GM12878 (cell line): ENCODE data around the gene SOX18. TPM values are rescaled to one million over a fixed set of nuclear protein-coding genes. Genes with fewer than 3 reads are reported as not detected.
A peak's percentile ranks its signal among the peaks of the same experiment; 100 is the strongest.

Experiments
- ATAC-seq: fragments of 200-7000 bp; cut with Tn5 transposase; 3 replicates; pipeline ENCODE4 v1.9.1; 2020; ENCODE audit warnings: mild to moderate bottlenecking, moderate library complexity
- BruUV-seq: library from RNA; stranded (reverse); fragments of 400-500 nt; replicated peaks from 2 replicates; lab custom pipeline; 2021; lab: Mats Ljungman, UMichigan
- CTCF ChIA-PET: fragments of 300-600 bp; sonication (Branson Sonifier 250); formaldehyde crosslinking; extraction: SDS; loops from one replicate; lab custom pipeline; 2021; ENCODE audit warnings: inconsistent platforms; lab: Yijun Ruan, JAX
- POLR2A ChIA-PET: fragments of 350-600 bp; formaldehyde crosslinking; extraction: SDS; loops from one replicate; lab custom pipeline; 2021; ENCODE audit warnings: inconsistent platforms; lab: Charles Lee
- RAD21 ChIA-PET: fragments of 300-600 bp; sonication (Branson Sonifier 250); formaldehyde crosslinking; loops from one replicate; lab custom pipeline; 2023; ENCODE audit warnings: antibody characterized with exemption; ENCODE audit not compliant: unreplicated experiment; lab: Charles Lee
- SMC1A ChIA-PET: fragments of 300-600 bp; sonication (Branson Sonifier 250); formaldehyde crosslinking; loops from one replicate; lab custom pipeline; 2023; ENCODE audit not compliant: unreplicated experiment, uncharacterized antibody; lab: Charles Lee
- DNase-seq: peaks from one replicate; pipeline ENCODE4 v3.0.0-alpha.2; 2011; ENCODE audit warnings: low read depth, low spot score
- FAIRE-seq: peaks from 3 replicates; lab custom pipeline; 2011; peaks lifted over from hg19 to GRCh38; lab: Jason Lieb, UNC
- H2AFZ ChIP-seq: 2 replicates; pipeline ENCODE4 v1.6.0; 2011; ENCODE audit warnings: low read depth, low read length, control low read depth; ENCODE audit not compliant: control insufficient read depth
- H3K27ac ChIP-seq: 2 replicates; pipeline ENCODE4 v1.5.1; 2011; ENCODE audit warnings: control low read depth; ENCODE audit not compliant: control insufficient read depth, insufficient read depth
- H3K27me3 ChIP-seq, 2 experiments: replicated peaks in 1 of 2; 2 replicates each; pipeline versions ENCODE4 v1.6.0 to v1.6.1; 2011; ENCODE audit warnings: low read length in 1 of 2; ENCODE audit not compliant: control insufficient read depth in 2 of 2, insufficient read depth in 2 of 2
- H3K36me3 ChIP-seq, 2 experiments: 2 replicates each; pipeline ENCODE4 v1.5.1; 2011; ENCODE audit warnings: low read length in 1 of 2; ENCODE audit not compliant: control insufficient read depth in 2 of 2, insufficient read depth in 2 of 2
- H3K4me1 ChIP-seq: 2 replicates; pipeline ENCODE4 v1.6.1; 2011; ENCODE audit warnings: mild to moderate bottlenecking, low read length, moderate library complexity, mixed read lengths; ENCODE audit not compliant: control insufficient read depth, insufficient read depth
- H3K4me2 ChIP-seq: 2 replicates; pipeline ENCODE4 v1.6.0; 2011; ENCODE audit warnings: control low read depth; ENCODE audit not compliant: control insufficient read depth, insufficient read depth
- H3K4me3 ChIP-seq: fragments of 200-600 bp; sonication (generic); 2 replicates; pipeline ENCODE4 v1.5.1; 2016
- H3K79me2 ChIP-seq: 2 replicates; pipeline ENCODE4 v1.6.0; 2011; ENCODE audit warnings: low read length; ENCODE audit not compliant: control insufficient read depth, insufficient read depth
- H3K9ac ChIP-seq: 2 replicates; pipeline ENCODE4 v1.8.0; 2011; ENCODE audit warnings: low read length, control low read depth, mixed read lengths; ENCODE audit not compliant: control insufficient read depth, insufficient read depth
- H3K9me3 ChIP-seq: replicated peaks from 3 replicates; pipeline ENCODE4 v1.5.1; 2011; ENCODE audit warnings: mild to moderate bottlenecking, low read length; ENCODE audit not compliant: control insufficient read depth, insufficient read depth
- H4K20me1 ChIP-seq: 2 replicates; pipeline ENCODE4 v1.6.0; 2011; ENCODE audit not compliant: control insufficient read depth, insufficient read depth
- CHD4 ChIP-seq: fragments of 200-600 bp; sonication (generic); IDR thresholded peaks from 2 replicates; pipeline ENCODE4 v1.6.1; 2016; ENCODE audit warnings: mild to moderate bottlenecking
- E2F4 ChIP-seq: IDR thresholded peaks from 2 replicates; pipeline ENCODE4 v1.6.1; 2012; ENCODE audit warnings: low read depth, low read length, improper control_type of control experiment
- EP300 ChIP-seq, 2 experiments: fragments of 150-350 bp in 1 of 2; IDR thresholded peaks; 2 replicates each; pipeline ENCODE4 v1.6.1; 2011 to 2012; ENCODE audit warnings: low read depth in 2 of 2, low read length in 2 of 2, borderline replicate concordance in 1 of 2, improper control_type of control experiment in 1 of 2, inconsistent platforms in 1 of 2; ENCODE audit not compliant: control insufficient read depth in 1 of 2
- SMC3 ChIP-seq: IDR thresholded peaks from 2 replicates; pipeline ENCODE4 v1.6.1; 2011; ENCODE audit warnings: low read length, improper control_type of control experiment, borderline replicate concordance
- WGBS: methylation state at CpG from one replicate; pipeline ENCODE4 v1.1.6; 2016; ENCODE audit warnings: low lambda C conversion rate; ENCODE audit not compliant: insufficient replicate concordance, insufficient coverage; ENCODE audit errors: missing lambda C conversion rate; 5-methylcytosine and 5-hydroxymethylcytosine counted together
- in situ Hi-C: fragments of 300-500 bp; cut with MboI; formaldehyde crosslinking; loops from 9 replicates; pipeline ENCODE4 v1.14.3; 2018; ENCODE audit warnings: mixed read lengths
- intact Hi-C: fragments of 100-400 bp; cut with micrococcal nuclease; formaldehyde crosslinking; loops from one replicate; pipeline ENCODE4 v1.14.2; 2022; ENCODE audit not compliant: unreplicated experiment
- polyA plus RNA-seq, 11 experiments: library from polyadenylated mRNA; depleted of rRNA in 4 of 11; unstranded in 6 of 11; stranded (reverse) in 5 of 11; fragments of >200 nt; fragmentation: Nextera tagmentation in 4 of 11; fragmentation: Illumina TruSeq in 1 of 11; extraction: Ambion mirVana in 4 of 11; extraction: Trizol in 1 of 11; gene quantifications; 1 replicate in 1 of 11; 2 replicates in 10 of 11; pipeline versions ENCODE4 v1.2.1 to v1.2.3, GENCODE V29; 2011 to 2016; ENCODE audit warnings: inconsistent platforms in 2 of 11, missing spikeins in 2 of 11, low read depth in 1 of 11
- total RNA-seq, 4 experiments: library from RNA; depleted of rRNA in 3 of 4; stranded (reverse); fragments of >200 nt in 3 of 4; fragmentation: Illumina TruSeq in 1 of 4; extraction: Trizol in 1 of 4; gene quantifications; 2 replicates each; pipeline versions ENCODE4 v1.2.1 to v1.2.3, GENCODE V29; 2013 to 2021
- TF ChIP-seq, protein P1 (sequence below): fragments of 450-650 bp; formaldehyde crosslinking; IDR thresholded peaks from 2 replicates; pipeline ENCODE4 v1.4.0; 2020; ENCODE audit warnings: mild to moderate bottlenecking, moderate library complexity
- TF ChIP-seq, protein P2 (sequence below): fragments of 450-650 bp; IDR thresholded peaks from 2 replicates; pipeline ENCODE4 v1.6.1; 2017; ENCODE audit warnings: mild to moderate bottlenecking
- TF ChIP-seq, protein P3 (sequence below): fragments of 150-350 bp; IDR thresholded peaks from 2 replicates; pipeline ENCODE4 v1.6.1; 2016; ENCODE audit warnings: low read depth, low read length
- TF ChIP-seq, protein P4 (sequence below): fragments of 450-650 bp; IDR thresholded peaks from 2 replicates; pipeline ENCODE4 v1.6.1; 2017; ENCODE audit warnings: mild to moderate bottlenecking, low read depth, inconsistent platforms; ENCODE audit not compliant: poor library complexity, severe bottlenecking

The SOX18 gene
- total and polyA plus RNA-seq, 10 of the 15 experiments (the other 5 are each of a cell fraction or from before 2014, with no cell fraction given): 0.05 to 5.6 (median 0.28) TPM; not detected in 3

GRCh38 chr20:64091770-64092169, 42.3 kb upstream of the SOX18 start:
- ChIA-PET SMC1A (no interaction called here), CTCF (no interaction called here), POLR2A (interaction anchor here (0.5 kb wide), 1 partner anchor 32 kb away, joined by 3 read pairs; no protein-coding TSS in a partner anchor), RAD21 (no interaction called here)
- Histone ChIP-seq H3K4me3 (no peak overlapping the region), H3K4me1 (peaks cover 7% of the 10 kb centered on the region), H3K27ac (no peak overlapping the region), H3K36me3 (no peaks in the 10 kb centered on the region), H3K4me2 (no peak overlapping the region), H3K9ac (no peak overlapping the region), H4K20me1 (no peaks in the 10 kb centered on the region), H3K79me2 (no peaks in the 10 kb centered on the region), H2AFZ (no peak overlapping the region), H3K27me3 (no peaks in the 10 kb centered on the region), H3K9me3 (peaks cover 5% of the 10 kb centered on the region; the same call in 1 of the 3 replicates)
- peak; percentile 41 for ATAC-seq
- in situ Hi-C loops: no loop called here
- FAIRE-seq: no peak
- BruUV-seq: no TSS peak
- 35% methylated on average over 11 of the region's 16 CpGs for WGBS
- DNase-seq: no peak
- intact Hi-C loops: no loop called here
- TF ChIP-seq CHD4 (no peak), SMC3 (no peak), E2F4 (no peak), EP300 (IDR thresholded peaks at IDR 0.05; ENCODE audit: borderline replicate concordance in 1 of 2, control insufficient read depth in 1 of 2, low read depth in 2 of 2, low read length in 2 of 2) (no peak)
- TF ChIP-seq, protein P1, sequence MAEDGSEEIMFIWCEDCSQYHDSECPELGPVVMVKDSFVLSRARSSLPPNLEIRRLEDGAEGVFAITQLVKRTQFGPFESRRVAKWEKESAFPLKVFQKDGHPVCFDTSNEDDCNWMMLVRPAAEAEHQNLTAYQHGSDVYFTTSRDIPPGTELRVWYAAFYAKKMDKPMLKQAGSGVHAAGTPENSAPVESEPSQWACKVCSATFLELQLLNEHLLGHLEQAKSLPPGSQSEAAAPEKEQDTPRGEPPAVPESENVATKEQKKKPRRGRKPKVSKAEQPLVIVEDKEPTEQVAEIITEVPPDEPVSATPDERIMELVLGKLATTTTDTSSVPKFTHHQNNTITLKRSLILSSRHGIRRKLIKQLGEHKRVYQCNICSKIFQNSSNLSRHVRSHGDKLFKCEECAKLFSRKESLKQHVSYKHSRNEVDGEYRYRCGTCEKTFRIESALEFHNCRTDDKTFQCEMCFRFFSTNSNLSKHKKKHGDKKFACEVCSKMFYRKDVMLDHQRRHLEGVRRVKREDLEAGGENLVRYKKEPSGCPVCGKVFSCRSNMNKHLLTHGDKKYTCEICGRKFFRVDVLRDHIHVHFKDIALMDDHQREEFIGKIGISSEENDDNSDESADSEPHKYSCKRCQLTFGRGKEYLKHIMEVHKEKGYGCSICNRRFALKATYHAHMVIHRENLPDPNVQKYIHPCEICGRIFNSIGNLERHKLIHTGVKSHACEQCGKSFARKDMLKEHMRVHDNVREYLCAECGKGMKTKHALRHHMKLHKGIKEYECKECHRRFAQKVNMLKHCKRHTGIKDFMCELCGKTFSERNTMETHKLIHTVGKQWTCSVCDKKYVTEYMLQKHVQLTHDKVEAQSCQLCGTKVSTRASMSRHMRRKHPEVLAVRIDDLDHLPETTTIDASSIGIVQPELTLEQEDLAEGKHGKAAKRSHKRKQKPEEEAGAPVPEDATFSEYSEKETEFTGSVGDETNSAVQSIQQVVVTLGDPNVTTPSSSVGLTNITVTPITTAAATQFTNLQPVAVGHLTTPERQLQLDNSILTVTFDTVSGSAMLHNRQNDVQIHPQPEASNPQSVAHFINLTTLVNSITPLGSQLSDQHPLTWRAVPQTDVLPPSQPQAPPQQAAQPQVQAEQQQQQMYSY (CRISPR knock-in tag): no peak
- TF ChIP-seq, protein P2, sequence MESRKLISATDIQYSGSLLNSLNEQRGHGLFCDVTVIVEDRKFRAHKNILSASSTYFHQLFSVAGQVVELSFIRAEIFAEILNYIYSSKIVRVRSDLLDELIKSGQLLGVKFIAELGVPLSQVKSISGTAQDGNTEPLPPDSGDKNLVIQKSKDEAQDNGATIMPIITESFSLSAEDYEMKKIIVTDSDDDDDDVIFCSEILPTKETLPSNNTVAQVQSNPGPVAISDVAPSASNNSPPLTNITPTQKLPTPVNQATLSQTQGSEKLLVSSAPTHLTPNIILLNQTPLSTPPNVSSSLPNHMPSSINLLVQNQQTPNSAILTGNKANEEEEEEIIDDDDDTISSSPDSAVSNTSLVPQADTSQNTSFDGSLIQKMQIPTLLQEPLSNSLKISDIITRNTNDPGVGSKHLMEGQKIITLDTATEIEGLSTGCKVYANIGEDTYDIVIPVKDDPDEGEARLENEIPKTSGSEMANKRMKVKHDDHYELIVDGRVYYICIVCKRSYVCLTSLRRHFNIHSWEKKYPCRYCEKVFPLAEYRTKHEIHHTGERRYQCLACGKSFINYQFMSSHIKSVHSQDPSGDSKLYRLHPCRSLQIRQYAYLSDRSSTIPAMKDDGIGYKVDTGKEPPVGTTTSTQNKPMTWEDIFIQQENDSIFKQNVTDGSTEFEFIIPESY: no peak
- TF ChIP-seq, protein P3, sequence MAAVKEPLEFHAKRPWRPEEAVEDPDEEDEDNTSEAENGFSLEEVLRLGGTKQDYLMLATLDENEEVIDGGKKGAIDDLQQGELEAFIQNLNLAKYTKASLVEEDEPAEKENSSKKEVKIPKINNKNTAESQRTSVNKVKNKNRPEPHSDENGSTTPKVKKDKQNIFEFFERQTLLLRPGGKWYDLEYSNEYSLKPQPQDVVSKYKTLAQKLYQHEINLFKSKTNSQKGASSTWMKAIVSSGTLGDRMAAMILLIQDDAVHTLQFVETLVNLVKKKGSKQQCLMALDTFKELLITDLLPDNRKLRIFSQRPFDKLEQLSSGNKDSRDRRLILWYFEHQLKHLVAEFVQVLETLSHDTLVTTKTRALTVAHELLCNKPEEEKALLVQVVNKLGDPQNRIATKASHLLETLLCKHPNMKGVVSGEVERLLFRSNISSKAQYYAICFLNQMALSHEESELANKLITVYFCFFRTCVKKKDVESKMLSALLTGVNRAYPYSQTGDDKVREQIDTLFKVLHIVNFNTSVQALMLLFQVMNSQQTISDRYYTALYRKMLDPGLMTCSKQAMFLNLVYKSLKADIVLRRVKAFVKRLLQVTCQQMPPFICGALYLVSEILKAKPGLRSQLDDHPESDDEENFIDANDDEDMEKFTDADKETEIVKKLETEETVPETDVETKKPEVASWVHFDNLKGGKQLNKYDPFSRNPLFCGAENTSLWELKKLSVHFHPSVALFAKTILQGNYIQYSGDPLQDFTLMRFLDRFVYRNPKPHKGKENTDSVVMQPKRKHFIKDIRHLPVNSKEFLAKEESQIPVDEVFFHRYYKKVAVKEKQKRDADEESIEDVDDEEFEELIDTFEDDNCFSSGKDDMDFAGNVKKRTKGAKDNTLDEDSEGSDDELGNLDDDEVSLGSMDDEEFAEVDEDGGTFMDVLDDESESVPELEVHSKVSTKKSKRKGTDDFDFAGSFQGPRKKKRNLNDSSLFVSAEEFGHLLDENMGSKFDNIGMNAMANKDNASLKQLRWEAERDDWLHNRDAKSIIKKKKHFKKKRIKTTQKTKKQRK: no peak
- TF ChIP-seq, protein P4, sequence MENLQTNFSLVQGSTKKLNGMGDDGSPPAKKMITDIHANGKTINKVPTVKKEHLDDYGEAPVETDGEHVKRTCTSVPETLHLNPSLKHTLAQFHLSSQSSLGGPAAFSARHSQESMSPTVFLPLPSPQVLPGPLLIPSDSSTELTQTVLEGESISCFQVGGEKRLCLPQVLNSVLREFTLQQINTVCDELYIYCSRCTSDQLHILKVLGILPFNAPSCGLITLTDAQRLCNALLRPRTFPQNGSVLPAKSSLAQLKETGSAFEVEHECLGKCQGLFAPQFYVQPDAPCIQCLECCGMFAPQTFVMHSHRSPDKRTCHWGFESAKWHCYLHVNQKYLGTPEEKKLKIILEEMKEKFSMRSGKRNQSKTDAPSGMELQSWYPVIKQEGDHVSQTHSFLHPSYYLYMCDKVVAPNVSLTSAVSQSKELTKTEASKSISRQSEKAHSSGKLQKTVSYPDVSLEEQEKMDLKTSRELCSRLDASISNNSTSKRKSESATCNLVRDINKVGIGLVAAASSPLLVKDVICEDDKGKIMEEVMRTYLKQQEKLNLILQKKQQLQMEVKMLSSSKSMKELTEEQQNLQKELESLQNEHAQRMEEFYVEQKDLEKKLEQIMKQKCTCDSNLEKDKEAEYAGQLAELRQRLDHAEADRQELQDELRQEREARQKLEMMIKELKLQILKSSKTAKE: no peak
